Suprapubic skin (tissue), 4 donors: ENCODE results near the gene COL17A1. TPM values are rescaled to one million over a fixed set of nuclear protein-coding genes. Genes with fewer than 3 reads are reported as not detected.

Source experiments
- DNase-seq, 2 donors: peaks; one replicate each; pipeline ENCODE4 v3.0.0-alpha.2; 2019; ENCODE audit warnings: low spot score in 2 of 2
- H3K27ac ChIP-seq: fragments of 200-600 bp; sonication (generic); one replicate; pipeline ENCODE4 v1.5.1; 2019
- H3K27me3 ChIP-seq: fragments of 200-600 bp; sonication (generic); one replicate; pipeline ENCODE4 v1.5.1; 2019
- H3K36me3 ChIP-seq: fragments of 200-600 bp; sonication (generic); one replicate; pipeline ENCODE4 v1.5.1; 2019
- H3K4me1 ChIP-seq: fragments of 200-600 bp; sonication (generic); one replicate; pipeline ENCODE4 v1.5.1; 2019
- H3K4me3 ChIP-seq: fragments of 200-600 bp; sonication (generic); one replicate; pipeline ENCODE4 v1.5.1; 2019; ENCODE audit warnings: mild to moderate bottlenecking
- H3K9me3 ChIP-seq: fragments of 200-600 bp; sonication (generic); one replicate; pipeline ENCODE4 v1.5.1; 2019
- EP300 ChIP-seq: sonication (generic); formaldehyde crosslinking; IDR thresholded peaks from one replicate; pipeline ENCODE4 v1.6.1; 2017; ENCODE audit warnings: antibody characterized with exemption
- POLR2A ChIP-seq, 2 donors: fragments of 450-650 bp; IDR thresholded peaks; one replicate each; pipeline ENCODE4 v1.6.1; 2017; ENCODE audit warnings: antibody characterized with exemption in 2 of 2, mild to moderate bottlenecking in 2 of 2, moderate library complexity in 2 of 2
- POLR2AphosphoS5 ChIP-seq, 3 donors: sonication (generic); formaldehyde crosslinking; IDR thresholded peaks; one replicate each; pipeline ENCODE4 v1.6.1; 2017; ENCODE audit warnings: antibody characterized with exemption in 3 of 3
- WGBS: methylation state at CpG from one replicate; pipeline ENCODE4 v1.1.5; 2018; 5-methylcytosine and 5-hydroxymethylcytosine counted together
- total RNA-seq, 4 donors: library from RNA; depleted of rRNA; stranded (reverse); fragments of >200 nt; gene quantifications; one replicate each; pipeline ENCODE4 v1.1.0, GENCODE V29; 2016
- TF ChIP-seq, protein P1 (sequence below), 2 donors: fragments of 200-600 bp in 1 of 2; fragments of 450-650 bp in 1 of 2; sonication (generic) in 1 of 2; IDR thresholded peaks; one replicate each; pipeline ENCODE4 v1.5.1; 2016 to 2019; ENCODE audit warnings: antibody characterized with exemption in 2 of 2, mild to moderate bottlenecking in 1 of 2, moderate library complexity in 1 of 2

The COL17A1 gene
- total RNA-seq, 4 donors from 2014 or later, result 926 to 1,768 (median 1,374) TPM

DNA sequence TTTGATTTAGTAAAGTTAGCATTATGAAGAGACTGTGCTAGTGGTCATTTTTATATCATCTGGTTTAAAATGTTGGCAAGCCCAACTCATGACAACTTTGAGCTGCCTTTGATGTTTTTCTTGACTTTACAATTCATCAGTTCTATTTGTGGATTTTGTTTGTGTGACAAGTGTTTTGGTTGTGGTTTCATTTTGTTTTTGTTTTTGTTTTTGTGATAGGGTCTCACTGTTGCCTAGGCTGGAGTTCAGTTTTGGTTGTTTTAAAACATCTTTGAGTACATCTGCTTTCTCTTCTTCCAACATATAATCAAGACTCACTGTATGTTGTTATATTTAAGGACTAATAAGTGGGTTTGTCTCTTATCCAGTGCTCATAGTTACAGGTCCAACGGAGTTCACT lies 18.7 kb upstream of the COL17A1 start:
- TF ChIP-seq POLR2A (IDR thresholded peaks at IDR 0.05), result no peak
- TF ChIP-seq POLR2AphosphoS5 (IDR thresholded peaks at IDR 0.05), result no peak
- TF ChIP-seq, protein P1, sequence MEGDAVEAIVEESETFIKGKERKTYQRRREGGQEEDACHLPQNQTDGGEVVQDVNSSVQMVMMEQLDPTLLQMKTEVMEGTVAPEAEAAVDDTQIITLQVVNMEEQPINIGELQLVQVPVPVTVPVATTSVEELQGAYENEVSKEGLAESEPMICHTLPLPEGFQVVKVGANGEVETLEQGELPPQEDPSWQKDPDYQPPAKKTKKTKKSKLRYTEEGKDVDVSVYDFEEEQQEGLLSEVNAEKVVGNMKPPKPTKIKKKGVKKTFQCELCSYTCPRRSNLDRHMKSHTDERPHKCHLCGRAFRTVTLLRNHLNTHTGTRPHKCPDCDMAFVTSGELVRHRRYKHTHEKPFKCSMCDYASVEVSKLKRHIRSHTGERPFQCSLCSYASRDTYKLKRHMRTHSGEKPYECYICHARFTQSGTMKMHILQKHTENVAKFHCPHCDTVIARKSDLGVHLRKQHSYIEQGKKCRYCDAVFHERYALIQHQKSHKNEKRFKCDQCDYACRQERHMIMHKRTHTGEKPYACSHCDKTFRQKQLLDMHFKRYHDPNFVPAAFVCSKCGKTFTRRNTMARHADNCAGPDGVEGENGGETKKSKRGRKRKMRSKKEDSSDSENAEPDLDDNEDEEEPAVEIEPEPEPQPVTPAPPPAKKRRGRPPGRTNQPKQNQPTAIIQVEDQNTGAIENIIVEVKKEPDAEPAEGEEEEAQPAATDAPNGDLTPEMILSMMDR (IDR thresholded peaks at IDR 0.05), result no peak
- no peak for TF ChIP-seq EP300
- H3K36me3 ChIP-seq, result no peaks in the 10 kb centered on the region
- no peaks in the 10 kb centered on the region for H3K4me1 ChIP-seq
- no peaks in the 10 kb centered on the region for H3K9me3 ChIP-seq
- no peak overlapping the region for H3K27ac ChIP-seq
- H3K4me3 ChIP-seq, result no peak overlapping the region
- DNase-seq, result no peak
- no peaks in the 10 kb centered on the region for H3K27me3 ChIP-seq
- WGBS, result 47% methylated on average over 1 of the region's 1 CpG

DNA sequence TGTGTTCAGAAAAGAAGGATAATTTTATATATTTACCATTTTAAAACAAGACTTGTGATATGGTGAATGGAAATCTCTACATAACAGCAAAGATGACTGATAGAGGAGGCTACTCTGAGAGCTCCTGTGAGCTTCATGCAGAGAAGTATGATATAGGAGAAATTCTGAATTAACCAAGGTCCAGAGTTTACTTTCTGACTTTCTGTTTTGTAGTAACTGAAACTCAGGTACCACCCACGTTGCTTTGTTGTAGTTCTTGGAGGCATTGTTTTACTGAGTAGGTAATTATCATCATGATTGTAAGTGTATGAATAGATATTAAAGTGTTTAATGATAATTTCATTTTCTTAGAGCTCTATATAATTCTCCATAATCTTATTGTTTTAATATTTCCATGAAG lies 18.3 kb upstream of the COL17A1 start:
- Histone ChIP-seq H3K27me3 (no peaks in the 10 kb centered on the region), H3K27ac (no peak overlapping the region), H3K9me3 (no peaks in the 10 kb centered on the region), H3K4me3 (no peak overlapping the region), H3K4me1 (no peaks in the 10 kb centered on the region), H3K36me3 (no peaks in the 10 kb centered on the region)
- no peak for TF ChIP-seq EP300
- TF ChIP-seq, protein P1 (IDR thresholded peaks at IDR 0.05), result no peak
- TF ChIP-seq POLR2A (IDR thresholded peaks at IDR 0.05), result no peak
- no peak for TF ChIP-seq POLR2AphosphoS5 (IDR thresholded peaks at IDR 0.05)
- no peak for DNase-seq
- 72% methylated on average over 1 of the region's 1 CpG for WGBS

DNA sequence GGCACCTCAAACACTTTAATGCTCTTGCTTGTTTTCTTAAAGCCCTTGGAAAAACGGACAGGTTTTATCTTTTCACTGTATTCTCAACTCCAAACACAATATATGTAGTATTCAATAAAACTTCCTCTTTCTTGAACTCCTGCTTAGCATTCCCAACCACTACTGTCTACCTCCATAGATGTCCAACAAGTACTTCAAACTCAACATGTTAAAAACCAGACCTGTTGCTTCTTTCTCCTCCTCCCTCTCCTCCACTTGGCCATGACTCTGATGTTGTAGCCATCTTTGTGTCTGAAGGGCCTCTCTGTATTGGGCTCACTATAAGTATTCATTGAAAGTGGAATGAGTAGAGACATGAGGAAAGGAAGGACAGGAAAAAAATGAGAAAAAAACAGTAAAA lies 16.2 kb upstream of the COL17A1 start:
- WGBS, result 77% methylated on average over 1 of the region's 1 CpG
- Histone ChIP-seq H3K9me3 (no peaks in the 10 kb centered on the region), H3K27me3 (no peaks in the 10 kb centered on the region), H3K4me1 (no peaks in the 10 kb centered on the region), H3K4me3 (no peak overlapping the region), H3K27ac (no peak overlapping the region), H3K36me3 (no peaks in the 10 kb centered on the region)
- no peak for DNase-seq
- TF ChIP-seq, protein P1 (IDR thresholded peaks at IDR 0.05), result no peak
- TF ChIP-seq POLR2AphosphoS5 (IDR thresholded peaks at IDR 0.05) (no peak), POLR2A (IDR thresholded peaks at IDR 0.05) (no peak), EP300 (no peak)

DNA sequence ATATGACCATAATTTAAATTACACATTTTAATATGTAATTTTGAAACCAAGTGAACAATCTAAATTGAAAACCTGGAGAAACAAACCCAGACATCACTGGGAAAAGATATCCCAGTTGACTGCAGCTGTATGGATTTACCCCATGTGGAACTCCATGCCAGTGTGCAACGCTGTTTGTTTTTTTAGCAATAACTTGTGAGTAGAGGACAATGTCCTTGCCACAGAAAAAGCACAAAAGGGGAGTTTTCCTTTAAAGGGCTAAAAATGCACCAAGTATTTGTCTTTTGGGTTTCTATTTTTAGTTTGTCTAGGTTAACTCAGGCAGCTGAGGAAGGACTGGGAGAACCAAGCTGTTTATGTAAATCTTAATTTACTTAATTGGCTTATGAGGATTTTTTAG lies 15.1 kb upstream of the COL17A1 start:
- Histone ChIP-seq H3K4me1 (no peaks in the 10 kb centered on the region), H3K27me3 (no peaks in the 10 kb centered on the region), H3K9me3 (no peaks in the 10 kb centered on the region), H3K4me3 (no peak overlapping the region), H3K36me3 (no peaks in the 10 kb centered on the region), H3K27ac (no peak overlapping the region)
- TF ChIP-seq, protein P1 (IDR thresholded peaks at IDR 0.05), result no peak
- TF ChIP-seq POLR2AphosphoS5 (IDR thresholded peaks at IDR 0.05) (no peak), POLR2A (IDR thresholded peaks at IDR 0.05) (no peak), EP300 (no peak)
- 0% methylated on average over 1 of the region's 1 CpG for WGBS
- no peak for DNase-seq

DNA sequence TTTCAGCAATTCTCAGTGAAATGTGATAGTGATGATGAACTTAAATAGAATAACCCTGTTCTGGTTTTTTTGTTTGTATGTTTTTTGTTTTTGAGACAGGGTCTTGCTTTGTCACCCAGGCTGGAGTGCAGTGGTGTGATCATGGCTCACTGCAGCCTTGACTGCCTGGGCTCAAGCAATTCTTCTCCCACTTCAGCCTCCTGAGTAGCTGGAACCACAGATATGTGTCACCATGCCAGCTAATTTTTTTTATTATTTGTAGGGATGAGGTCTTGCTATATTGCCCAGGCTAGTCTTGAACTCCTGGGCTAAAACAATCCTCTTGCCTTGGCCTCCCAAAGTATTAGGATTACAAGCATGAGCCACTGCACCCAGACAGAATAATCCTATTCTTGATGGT lies 14.3 kb upstream of the COL17A1 start:
- no peaks in the 10 kb centered on the region for H3K27me3 ChIP-seq
- no peaks in the 10 kb centered on the region for H3K36me3 ChIP-seq
- no peaks in the 10 kb centered on the region for H3K4me1 ChIP-seq
- no peak for DNase-seq
- TF ChIP-seq, protein P1 (IDR thresholded peaks at IDR 0.05), result no peak
- no peaks in the 10 kb centered on the region for H3K9me3 ChIP-seq
- H3K27ac ChIP-seq, result no peak overlapping the region
- H3K4me3 ChIP-seq, result no peak overlapping the region
